Measurements from ENCODE around the gene SPTB. TPM values are rescaled to one million over a fixed set of nuclear protein-coding genes. Genes with fewer than 3 reads are reported as not detected.
"Not testable (repeated sequence)": the region's sequence is repeated elsewhere in the genome, so short reads cannot be mapped to it uniquely, and the experiment has no call there.

SPTB gene
- total and polyA plus RNA-seq, 7 donors: 0.49 to 2.9 (median 1.3) TPM; not detected in 1

DNA sequence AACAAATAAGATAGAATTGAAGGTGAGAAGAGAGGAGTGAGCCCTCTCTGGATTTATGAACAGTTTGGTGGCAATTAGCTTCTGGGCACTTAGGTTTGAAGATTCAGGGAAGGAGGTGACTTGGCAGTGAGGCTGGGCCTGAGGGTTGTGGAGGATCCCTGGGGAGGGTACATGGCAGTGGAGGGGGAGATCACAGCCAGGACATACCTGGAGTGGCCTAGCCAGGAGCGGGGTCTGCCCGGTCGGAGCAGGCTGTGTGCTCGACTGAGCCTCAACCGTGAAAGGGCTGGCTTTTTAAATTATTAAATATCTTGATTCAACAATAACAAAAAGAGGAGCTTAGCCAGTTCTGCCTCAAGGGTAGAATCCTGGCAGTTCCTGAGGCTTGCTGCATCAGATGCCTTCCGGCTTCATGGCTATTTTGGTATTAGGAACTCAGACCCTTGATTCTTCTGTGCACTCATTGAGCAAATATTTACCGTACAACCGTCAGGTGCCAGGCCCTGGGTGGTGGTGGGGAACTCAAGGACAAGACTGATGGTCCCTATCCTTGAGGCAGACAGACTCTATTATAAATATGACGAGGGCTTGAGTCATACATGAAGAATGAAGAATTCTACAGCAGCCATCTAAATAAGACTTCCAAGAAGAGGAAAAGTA lies 73.4 kb downstream of the SPTB start:
- Histone ChIP-seq H3K4me3 (no peak overlapping the region), H3K27me3 (no peaks in the 10 kb centered on the region), H3K36me3 (no peaks in the 10 kb centered on the region), H3K27ac (peak overlapping the region in 2 of 4 donors; percentile 43 to 75), H3K4me1 (peaks cover 0 to 12% (median 0%) of the 10 kb centered on the region in 4 donors), H3K9me3 (no peaks in the 10 kb centered on the region)
- intact Hi-C loops (cut with DNase I): no loop called here
- WGBS, 2 donors: 58 to 82% methylated on average over 9 of the region's 9 CpGs
- DNase-seq: peak; percentile 46
- no peak for TF ChIP-seq POLR2AphosphoS5 (IDR thresholded peaks at IDR 0.05)
- TF ChIP-seq POLR2A (IDR thresholded peaks at IDR 0.05): no peak
- no peak for TF ChIP-seq EP300 (IDR thresholded peaks at IDR 0.05)
- TF ChIP-seq, protein P1, sequence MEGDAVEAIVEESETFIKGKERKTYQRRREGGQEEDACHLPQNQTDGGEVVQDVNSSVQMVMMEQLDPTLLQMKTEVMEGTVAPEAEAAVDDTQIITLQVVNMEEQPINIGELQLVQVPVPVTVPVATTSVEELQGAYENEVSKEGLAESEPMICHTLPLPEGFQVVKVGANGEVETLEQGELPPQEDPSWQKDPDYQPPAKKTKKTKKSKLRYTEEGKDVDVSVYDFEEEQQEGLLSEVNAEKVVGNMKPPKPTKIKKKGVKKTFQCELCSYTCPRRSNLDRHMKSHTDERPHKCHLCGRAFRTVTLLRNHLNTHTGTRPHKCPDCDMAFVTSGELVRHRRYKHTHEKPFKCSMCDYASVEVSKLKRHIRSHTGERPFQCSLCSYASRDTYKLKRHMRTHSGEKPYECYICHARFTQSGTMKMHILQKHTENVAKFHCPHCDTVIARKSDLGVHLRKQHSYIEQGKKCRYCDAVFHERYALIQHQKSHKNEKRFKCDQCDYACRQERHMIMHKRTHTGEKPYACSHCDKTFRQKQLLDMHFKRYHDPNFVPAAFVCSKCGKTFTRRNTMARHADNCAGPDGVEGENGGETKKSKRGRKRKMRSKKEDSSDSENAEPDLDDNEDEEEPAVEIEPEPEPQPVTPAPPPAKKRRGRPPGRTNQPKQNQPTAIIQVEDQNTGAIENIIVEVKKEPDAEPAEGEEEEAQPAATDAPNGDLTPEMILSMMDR (IDR thresholded peaks at IDR 0.05): no peak

DNA sequence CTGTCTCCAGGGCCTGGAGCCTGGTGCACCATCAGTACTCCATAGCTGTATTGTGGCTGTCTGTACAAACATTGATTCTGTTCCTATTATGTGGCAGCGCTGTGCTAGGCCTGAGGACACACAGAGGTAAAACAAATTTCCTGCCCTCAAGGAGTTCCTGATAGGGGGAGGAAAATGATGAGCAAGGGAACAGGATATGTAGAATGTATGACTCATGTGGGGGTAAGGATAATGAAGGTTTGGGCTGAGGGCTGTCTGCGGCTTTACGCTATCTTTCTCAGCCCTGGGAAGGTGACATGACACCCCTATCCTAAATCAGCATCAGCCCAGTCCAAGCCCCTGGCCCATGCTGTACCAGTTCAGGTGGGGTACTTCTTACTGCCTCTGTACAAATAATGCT lies 74.1 kb downstream of the SPTB start:
- 95 to 98% methylated on average over 3 of the region's 3 CpGs for WGBS, 2 donors
- H3K36me3 ChIP-seq; H3K27me3 ChIP-seq; H3K4me3 ChIP-seq; intact Hi-C loops (cut with DNase I); H3K27ac ChIP-seq; H3K9me3 ChIP-seq: not testable (repeated sequence)
- H3K4me1 ChIP-seq: peaks cover 0 to 12% (median 0%) of the 10 kb centered on the region in 4 donors
- peak; percentile 3 for DNase-seq

DNA sequence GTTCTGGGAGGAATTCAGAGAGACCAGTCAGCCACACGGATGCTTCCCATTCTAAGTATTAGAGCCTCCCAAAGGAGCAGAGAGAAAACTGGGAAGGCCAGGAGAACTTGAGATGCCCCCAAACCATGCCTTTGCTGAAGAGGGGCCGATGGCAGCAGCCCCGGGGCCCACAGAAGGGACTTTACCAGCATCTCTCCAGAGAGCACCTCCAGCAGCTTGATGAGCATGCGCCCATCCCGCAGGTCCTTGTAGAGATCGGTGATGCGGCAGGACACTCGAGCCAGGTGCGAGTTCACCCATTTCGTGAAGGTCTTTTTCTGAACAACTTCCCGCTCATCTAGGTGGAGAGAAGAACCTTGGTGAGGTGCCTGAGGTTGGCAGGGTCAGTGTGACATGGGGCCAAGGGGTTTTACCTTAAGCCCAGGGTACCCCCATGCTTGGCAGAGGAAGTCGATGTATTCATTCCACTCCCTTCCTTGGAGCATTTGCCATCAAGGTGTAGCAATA lies 74.9 kb downstream of the SPTB start:
- TF ChIP-seq POLR2AphosphoS5 (IDR thresholded peaks at IDR 0.05): no peak
- TF ChIP-seq POLR2A (IDR thresholded peaks at IDR 0.05): no peak
- TF ChIP-seq, protein P1 (IDR thresholded peaks at IDR 0.05): no peak
- TF ChIP-seq EP300 (IDR thresholded peaks at IDR 0.05): no peak
- 91 to 92% methylated on average over 12 of the region's 12 CpGs for WGBS, 2 donors
- H3K9me3 ChIP-seq: no peaks in the 10 kb centered on the region
- no peaks in the 10 kb centered on the region for H3K27me3 ChIP-seq
- H3K27ac ChIP-seq: no peak overlapping the region
- peaks cover 0 to 12% (median 0%) of the 10 kb centered on the region in 4 donors for H3K4me1 ChIP-seq
- H3K36me3 ChIP-seq: no peaks in the 10 kb centered on the region
- DNase-seq: peak; percentile 2
- H3K4me3 ChIP-seq: no peak overlapping the region
- intact Hi-C loops (cut with DNase I): no loop called here

DNA sequence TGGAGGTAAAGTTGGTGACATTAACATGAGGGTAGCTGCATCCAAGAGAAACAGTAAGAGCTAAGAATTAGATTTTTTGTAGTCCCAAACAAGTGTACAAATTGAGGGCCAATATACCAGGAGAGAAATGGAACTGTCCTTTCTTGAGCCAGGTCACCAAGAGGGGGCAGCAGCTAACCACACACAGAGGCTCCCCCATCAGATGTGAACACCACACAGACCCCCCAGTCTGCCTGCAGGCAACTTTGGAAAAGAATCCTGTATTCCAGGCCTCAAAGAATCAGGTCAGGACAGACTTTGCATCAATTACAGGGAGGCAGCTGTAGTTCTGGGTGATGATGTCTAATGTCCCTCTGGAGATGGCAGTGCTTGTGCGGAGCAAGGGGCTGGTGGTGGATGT lies 77.9 kb downstream of the SPTB start:
- 88 to 94% methylated on average over 1 of the region's 1 CpG for WGBS, 2 donors
- Histone ChIP-seq H3K4me1 (peaks cover 0 to 10% (median 0%) of the 10 kb centered on the region in 4 donors), H3K27ac (no peak overlapping the region), H3K27me3 (no peaks in the 10 kb centered on the region), H3K36me3 (no peaks in the 10 kb centered on the region), H3K4me3 (no peak overlapping the region), H3K9me3 (no peaks in the 10 kb centered on the region)
- intact Hi-C loops (cut with DNase I): no loop called here
- TF ChIP-seq EP300 (IDR thresholded peaks at IDR 0.05) (no peak), POLR2A (IDR thresholded peaks at IDR 0.05) (no peak), POLR2AphosphoS5 (IDR thresholded peaks at IDR 0.05) (no peak)
- TF ChIP-seq, protein P1 (IDR thresholded peaks at IDR 0.05): no peak
- DNase-seq: no peak

DNA sequence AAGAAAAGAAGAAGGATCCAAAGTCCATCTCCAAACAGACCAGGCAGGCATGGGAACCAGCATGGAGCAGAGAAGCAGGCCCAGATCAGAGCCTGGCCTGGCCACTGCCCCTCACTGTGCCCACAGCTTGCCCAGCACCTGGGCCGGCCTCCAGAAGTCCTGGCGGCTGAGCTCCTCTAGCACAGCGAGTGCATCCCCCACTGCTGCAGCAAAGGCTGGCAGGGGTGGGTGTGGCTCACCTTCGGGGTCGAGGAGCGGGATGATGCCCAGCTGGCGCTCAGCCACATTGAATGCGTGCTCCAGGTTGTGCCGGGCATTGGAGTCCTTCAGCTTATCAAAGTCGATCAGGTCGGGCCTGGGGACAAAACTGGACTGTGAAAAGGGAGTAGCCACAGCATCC lies 78.7 kb downstream of the SPTB start:
- no peaks in the 10 kb centered on the region for H3K27me3 ChIP-seq
- H3K4me3 ChIP-seq: no peak overlapping the region
- TF ChIP-seq POLR2AphosphoS5 (IDR thresholded peaks at IDR 0.05) (no peak), POLR2A (IDR thresholded peaks at IDR 0.05) (no peak)
- DNase-seq: no peak
- H3K4me1 ChIP-seq: peaks cover 0 to 2% (median 0%) of the 10 kb centered on the region in 4 donors
- H3K36me3 ChIP-seq: no peaks in the 10 kb centered on the region
- WGBS, 2 donors: 82 to 93% methylated on average over 11 of the region's 11 CpGs
- no peak overlapping the region for H3K27ac ChIP-seq
- intact Hi-C loops (cut with DNase I): no loop called here
- H3K9me3 ChIP-seq: no peaks in the 10 kb centered on the region

DNA sequence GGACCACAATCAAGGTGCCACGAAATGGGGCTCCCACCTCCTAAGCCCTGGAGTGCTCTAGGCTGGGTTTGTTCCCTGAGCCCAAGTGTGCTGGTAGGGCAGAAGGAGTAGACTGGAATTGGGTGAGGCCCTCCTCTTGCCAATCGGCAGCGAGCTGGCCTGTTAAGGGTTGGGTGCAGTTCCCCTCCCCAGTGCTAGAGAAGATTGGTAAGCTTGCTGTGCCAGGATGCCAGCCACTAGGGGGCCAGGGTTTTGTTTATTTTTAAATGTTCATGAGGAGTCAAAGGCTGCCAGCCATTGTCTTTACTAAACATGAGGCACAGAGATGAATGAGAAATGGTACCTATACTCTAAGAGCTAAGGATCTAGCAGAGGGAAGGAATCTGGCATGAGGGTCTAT lies 79.7 kb downstream of the SPTB start:
- 66 to 82% methylated on average over 3 of the region's 3 CpGs for WGBS, 2 donors
- Histone ChIP-seq H3K27me3 (no peaks in the 10 kb centered on the region), H3K4me1 (no peaks in the 10 kb centered on the region), H3K9me3 (no peaks in the 10 kb centered on the region), H3K27ac (no peak overlapping the region), H3K36me3 (no peaks in the 10 kb centered on the region), H3K4me3 (no peak overlapping the region)
- no peak for DNase-seq
- intact Hi-C loops (cut with DNase I): no loop called here
- TF ChIP-seq, protein P1 (IDR thresholded peaks at IDR 0.05): peak in 1 of 4 experiments; percentile 13
- TF ChIP-seq EP300 (IDR thresholded peaks at IDR 0.05): no peak

All from sigmoid colon (tissue), 7 donors.